ENCODE measurements around the gene HBEGF.

DNA sequence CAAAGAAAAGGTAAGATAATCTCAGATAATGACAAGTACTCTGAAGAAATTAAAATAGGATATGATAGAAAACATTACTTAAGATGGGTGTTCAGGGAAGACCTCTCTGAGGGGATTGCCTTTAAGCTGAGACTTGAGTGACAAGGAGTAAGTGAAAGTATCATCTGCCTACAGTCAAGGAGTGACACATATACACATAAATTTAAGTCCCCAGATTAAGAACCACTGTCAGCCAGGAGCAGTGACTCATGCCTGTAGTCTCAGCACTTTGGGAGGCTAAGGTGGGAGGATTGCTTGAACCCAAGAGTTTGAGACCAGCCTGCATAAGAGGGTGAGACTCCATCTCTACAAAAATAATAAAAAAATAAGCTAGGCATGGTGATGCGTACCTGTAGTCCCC is 35.6 kb upstream of the HBEGF start:
- TF ChIP-seq, protein P1, sequence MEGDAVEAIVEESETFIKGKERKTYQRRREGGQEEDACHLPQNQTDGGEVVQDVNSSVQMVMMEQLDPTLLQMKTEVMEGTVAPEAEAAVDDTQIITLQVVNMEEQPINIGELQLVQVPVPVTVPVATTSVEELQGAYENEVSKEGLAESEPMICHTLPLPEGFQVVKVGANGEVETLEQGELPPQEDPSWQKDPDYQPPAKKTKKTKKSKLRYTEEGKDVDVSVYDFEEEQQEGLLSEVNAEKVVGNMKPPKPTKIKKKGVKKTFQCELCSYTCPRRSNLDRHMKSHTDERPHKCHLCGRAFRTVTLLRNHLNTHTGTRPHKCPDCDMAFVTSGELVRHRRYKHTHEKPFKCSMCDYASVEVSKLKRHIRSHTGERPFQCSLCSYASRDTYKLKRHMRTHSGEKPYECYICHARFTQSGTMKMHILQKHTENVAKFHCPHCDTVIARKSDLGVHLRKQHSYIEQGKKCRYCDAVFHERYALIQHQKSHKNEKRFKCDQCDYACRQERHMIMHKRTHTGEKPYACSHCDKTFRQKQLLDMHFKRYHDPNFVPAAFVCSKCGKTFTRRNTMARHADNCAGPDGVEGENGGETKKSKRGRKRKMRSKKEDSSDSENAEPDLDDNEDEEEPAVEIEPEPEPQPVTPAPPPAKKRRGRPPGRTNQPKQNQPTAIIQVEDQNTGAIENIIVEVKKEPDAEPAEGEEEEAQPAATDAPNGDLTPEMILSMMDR (IDR thresholded peaks at IDR 0.05; ENCODE audit: poor library complexity): no peak
- no peak for TF ChIP-seq EZH2phosphoT487 (IDR thresholded peaks at IDR 0.05; ENCODE audit: low read depth, severe bottlenecking, unreplicated experiment)
